ENCODE results near the gene OTUB2. TPM values are rescaled to one million over a fixed set of nuclear protein-coding genes. Genes with fewer than 3 reads are reported as not detected.

The OTUB2 gene
- total RNA-seq (2022; extraction: Qiagen RNA extraction) = 2.5 to 3.7 TPM (median 3.1 TPM) in 5 replicates

DNA sequence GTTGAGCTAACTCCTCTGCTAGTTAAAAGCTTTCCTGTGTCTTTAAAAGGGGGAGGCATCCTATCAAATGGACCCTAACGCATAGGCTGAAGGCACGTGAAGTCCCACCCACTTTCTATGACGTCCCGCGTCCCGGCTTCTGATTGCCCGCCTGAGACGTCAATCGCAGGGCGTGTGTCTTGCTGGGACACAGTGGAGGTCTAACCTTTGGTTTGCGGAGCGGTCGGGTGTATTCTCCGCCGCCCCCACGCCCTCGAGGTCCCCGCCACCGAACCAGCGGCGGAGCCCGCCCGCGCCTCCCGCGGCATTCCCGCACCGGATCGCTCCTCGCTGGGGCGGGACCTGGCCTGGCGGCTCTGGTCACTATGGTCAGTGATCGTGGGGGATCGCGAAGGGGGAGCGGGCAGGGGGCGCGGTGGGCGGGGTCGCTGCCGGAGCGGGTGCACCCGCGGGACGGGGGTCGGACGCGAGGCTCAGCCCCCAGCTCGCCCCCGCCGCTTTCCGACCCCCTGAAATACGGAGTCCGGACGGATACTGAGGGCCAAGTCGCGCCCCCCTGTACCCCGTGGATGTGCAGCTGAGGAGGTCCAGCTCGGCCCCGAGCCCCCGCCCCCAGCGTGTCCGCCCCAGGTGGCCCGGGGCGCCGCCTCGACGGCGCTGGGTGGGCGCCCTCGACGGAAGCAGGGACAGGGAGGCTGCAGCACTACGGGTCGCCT is at the start of gene OTUB2:
OTUB2 (plus strand) TSS at position 168 of the 716 bp plus-strand sequence; CDS start at position 366, 198 bp downstream.

DNA sequence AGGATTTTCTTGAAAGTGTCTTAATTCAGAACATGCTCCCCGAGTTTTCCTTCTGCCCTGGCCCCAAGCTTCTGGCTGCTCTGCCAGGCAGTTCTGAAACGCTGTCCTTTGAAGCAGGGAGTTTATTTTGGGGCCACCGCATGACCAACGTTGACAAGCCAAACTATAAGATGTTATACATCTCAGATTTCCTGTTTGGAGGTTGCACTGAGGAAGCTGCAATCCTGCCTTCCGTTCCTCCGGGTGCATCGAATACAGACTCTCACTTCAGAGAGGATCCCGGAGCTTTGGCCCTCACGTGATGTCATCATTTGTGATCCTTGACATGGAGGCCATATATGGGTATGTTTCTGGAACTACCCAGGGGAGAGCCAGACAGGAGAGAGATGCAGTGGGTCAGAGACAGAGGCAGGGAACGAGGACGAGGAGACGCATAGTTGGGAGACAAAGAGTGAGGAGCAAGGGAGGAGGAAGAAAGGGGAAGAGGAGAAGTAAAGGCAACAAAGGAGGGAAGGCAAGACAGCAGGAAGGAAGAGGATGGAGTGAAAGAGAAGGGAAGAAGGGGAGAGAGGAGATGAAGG is 49.6 kb upstream of the OTUB2 start, which contains the start of gene ASB2:
ASB2 (minus strand) TSS at position 94 of the 581 bp plus-strand sequence. CDS start 12,031 bp downstream, outside the sequence.

DNA sequence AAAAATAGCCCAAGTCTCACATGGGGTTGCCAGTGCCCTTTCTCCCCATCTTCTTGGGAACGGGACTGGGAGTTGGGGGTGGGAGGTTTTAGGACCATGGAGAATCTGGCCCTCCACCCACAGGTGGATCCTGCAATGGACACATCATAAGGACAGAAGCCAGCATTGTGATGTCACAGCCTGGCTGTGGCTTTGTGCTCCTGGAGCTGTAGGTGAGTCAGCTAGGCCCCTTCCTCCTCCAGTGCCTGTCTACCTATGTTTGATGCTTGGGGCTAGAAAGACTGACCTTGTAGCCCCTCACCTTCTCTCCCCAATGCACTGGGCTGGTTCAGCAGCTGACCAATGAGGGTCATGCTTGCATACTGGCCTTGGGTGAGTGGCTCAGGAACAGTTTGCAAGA is 29.1 kb upstream of the OTUB2 start, which contains the start of gene CCDC197:
CCDC197 (plus strand) TSS at position 220 of the 400 bp plus-strand sequence. CDS start 831 bp downstream, outside the sequence.

DNA sequence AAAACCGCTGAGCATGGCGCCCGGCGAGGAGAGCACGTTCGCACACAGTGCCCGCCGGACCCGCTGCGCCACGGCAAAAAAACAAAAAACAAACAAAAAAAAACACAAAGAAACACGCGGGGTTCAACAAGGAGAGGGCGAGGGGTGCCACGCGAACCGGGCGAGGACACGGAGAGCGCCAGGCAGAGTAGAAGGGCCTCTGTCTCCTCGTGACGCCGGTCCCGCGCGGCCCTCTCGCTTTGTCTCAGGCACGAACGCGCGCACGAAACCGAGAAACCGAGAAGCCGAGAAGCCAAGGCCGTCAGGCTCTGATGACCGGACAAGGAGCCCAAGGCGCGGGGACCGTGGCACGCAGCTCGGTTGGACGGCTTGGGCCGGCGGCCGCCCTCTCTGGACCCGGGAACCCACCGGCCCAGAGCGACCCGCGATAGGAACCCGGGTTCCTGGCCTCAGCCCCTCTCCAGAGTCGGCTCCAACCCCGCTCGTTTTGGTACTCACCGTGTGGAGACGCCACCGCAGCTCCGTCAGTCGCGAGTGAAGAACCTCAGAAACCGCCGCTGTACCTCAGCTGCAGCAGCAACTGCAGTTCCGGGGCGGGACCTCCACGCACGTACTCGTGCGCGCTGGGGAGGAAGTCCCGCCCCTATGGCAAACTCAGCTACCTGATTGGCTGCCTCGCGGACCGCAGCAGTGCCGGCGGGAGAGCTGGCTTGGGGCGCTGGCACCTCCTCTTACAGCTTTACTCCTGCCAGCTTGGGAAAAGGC is 54.7 kb downstream of the OTUB2 start, which contains the start of the genes DDX24 and IFI27L1:
DDX24 (minus strand) TSS at position 582 of the 765 bp plus-strand sequence. CDS start 1,460 bp downstream, outside the sequence.
IFI27L1 (plus strand) TSS at position 690 of the 765 bp plus-strand sequence. CDS start 15,628 bp downstream, outside the sequence.

Other genes starting within 250 kb of the OTUB2 start
- gene PRIMA1, start 237.9 kb upstream of the OTUB2 start, total RNA-seq (2022; extraction: Qiagen RNA extraction) = 0.47 to 0.64 TPM (median 0.62 TPM) in 5 replicates
- not detected in 5 replicates for gene FAM181A, start 99.0 kb upstream of the OTUB2 start, total RNA-seq (2022; extraction: Qiagen RNA extraction)
- 0.32 to 0.76 TPM (median 0.38 TPM) in 5 replicates for gene ASB2, start 49.8 kb upstream of the OTUB2 start, total RNA-seq (2022; extraction: Qiagen RNA extraction)
- gene CCDC197, start 29.0 kb upstream of the OTUB2 start, total RNA-seq (2022; extraction: Qiagen RNA extraction) = not detected in 5 replicates
- gene DDX24, start 54.9 kb downstream of the OTUB2 start, total RNA-seq (2022; extraction: Qiagen RNA extraction) = 172 to 189 TPM (median 184 TPM) in 5 replicates
- 16.0 to 21.6 TPM (median 18.3 TPM) in 5 replicates for gene IFI27L1, start 55.0 kb downstream of the OTUB2 start, total RNA-seq (2022; extraction: Qiagen RNA extraction)
- 0.62 to 1.6 TPM (median 0.87 TPM) in 5 replicates for gene IFI27, start 84.4 kb downstream of the OTUB2 start, total RNA-seq (2022; extraction: Qiagen RNA extraction)
- gene IFI27L2, start 103.3 kb downstream of the OTUB2 start, total RNA-seq (2022; extraction: Qiagen RNA extraction) = 46.1 to 64.1 TPM (median 49.7 TPM) in 5 replicates
- 0.24 to 0.44 TPM (median 0.33 TPM) in 5 replicates for gene PPP4R4, start 148.0 kb downstream of the OTUB2 start, total RNA-seq (2022; extraction: Qiagen RNA extraction)

Measured in A549 treated with dexamethasone at 1 μM for 4 hours (cell line).